NT2/D1 (cell line): Measurements from ENCODE around the gene GBF1.

Experiments used
- SUZ12 ChIP-seq: IDR thresholded peaks from 2 replicates; pipeline ENCODE4 v1.6.1; 2011; ENCODE audit not compliant: insufficient read length, insufficient read depth; ENCODE audit errors: extremely low read depth
- YY1 ChIP-seq: IDR thresholded peaks from 2 replicates; pipeline ENCODE4 v1.6.1; 2011; ENCODE audit not compliant: insufficient read length, insufficient read depth
- ZNF274 ChIP-seq: IDR thresholded peaks from 2 replicates; pipeline ENCODE4 v1.6.1; 2011; ENCODE audit warnings: mild to moderate bottlenecking, low read depth, low read length

DNA sequence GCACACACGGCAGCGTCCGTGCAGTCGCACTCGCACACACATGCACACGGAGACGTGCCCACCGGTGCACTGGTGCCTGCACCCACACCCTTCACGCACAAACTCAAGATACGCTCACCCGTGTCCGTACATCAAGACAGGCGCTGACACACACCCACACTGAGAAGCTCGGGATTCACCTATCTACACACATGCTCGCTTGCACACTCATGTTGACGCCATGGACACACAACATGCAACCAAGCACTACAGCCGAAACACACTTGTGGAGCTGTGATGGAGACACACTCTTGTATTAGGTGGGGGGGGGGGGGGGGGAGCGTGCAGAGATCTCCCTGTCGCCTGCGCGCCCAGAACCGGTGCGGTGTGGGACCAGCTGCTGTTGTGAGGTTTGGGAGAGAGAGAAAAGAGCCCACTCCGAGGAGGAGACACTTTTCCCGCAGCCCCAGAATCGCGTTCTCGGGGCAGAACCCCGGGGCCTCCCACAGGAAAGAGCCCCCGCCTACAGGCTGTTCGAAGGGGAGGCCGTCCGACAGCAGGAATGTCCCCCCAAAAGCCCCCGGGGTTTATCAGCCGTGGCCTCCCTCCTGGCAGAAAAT is 149.6 kb downstream of the GBF1 start:
- TF ChIP-seq YY1: no peak
- no peak for TF ChIP-seq SUZ12
- no peak for TF ChIP-seq ZNF274
